Measurements from ENCODE around the gene CLSTN2. TPM values are rescaled to one million over a fixed set of nuclear protein-coding genes. Genes with fewer than 3 reads are reported as not detected.

CLSTN2 gene
- total and polyA plus RNA-seq, 2 of the 13 experiments (the other 11 are each of a cell fraction or from before 2014, with no cell fraction given), result not detected

DNA sequence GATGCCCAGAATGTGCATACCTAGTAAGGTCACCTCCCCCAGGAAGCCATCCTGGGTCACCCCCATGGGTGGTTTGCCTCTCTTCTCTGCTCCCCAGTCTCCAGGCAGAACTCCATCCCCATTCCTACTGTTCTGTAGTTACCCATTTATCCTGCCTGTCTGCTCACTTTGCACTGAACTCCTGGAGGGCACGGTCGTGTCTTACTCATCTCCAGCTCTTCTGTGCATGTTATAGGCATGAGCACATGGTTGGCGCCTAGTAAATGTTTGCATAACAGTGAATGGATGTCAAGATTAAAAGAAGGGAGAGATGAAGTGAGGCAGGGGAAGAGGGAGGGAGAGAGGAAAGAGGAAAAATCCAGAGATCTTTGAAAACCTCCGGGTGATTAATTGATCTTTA, 534.5 kb downstream of the CLSTN2 start (continued):
- TF ChIP-seq, protein P1, sequence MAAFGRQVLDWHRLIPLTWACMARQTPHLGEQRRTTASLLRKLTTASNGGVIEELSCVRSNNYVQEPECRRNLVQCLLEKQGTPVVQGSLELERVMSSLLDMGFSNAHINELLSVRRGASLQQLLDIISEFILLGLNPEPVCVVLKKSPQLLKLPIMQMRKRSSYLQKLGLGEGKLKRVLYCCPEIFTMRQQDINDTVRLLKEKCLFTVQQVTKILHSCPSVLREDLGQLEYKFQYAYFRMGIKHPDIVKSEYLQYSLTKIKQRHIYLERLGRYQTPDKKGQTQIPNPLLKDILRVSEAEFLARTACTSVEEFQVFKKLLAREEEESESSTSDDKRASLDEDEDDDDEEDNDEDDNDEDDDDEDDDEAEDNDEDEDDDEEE (CRISPR knock-in tag; IDR thresholded peaks at IDR 0.05), result no peak
- TF ChIP-seq DPF2 (CRISPR knock-in tag; IDR thresholded peaks at IDR 0.05; ENCODE audit: borderline replicate concordance, low read depth), result no peak
- no peak for TF ChIP-seq SSRP1 (CRISPR knock-in tag; IDR thresholded peaks at IDR 0.05)

DNA sequence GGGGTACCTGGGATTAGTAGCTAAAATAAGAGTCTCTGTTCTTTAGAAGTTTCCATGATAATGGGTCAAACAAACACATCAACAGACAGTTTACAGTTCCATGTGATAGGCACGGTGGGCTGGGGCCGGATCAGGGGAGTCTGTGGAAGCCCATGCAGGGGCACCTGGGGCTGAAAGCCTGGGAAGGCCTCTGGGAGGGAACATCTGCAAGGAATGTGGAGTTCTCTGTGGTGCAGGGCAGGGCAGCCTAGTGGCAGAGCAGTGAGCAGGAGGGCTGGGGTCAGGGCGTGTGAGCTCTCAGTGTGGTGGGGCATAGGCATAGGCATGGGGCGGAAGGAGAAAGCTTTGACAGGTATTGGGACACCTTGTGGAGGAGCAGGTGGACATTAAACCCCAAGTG, 535.2 kb downstream of the CLSTN2 start:
- Histone ChIP-seq H3K79me2 (ENCODE audit: insufficient read depth, low read length) (no peaks in the 10 kb centered on the region), H3K36me3 (replicated peaks in 1 of 2; ENCODE audit: control insufficient read depth in 1 of 2, insufficient read depth in 2 of 2, low read length in 2 of 2) (no peaks in the 10 kb centered on the region), H3K9ac (ENCODE audit: insufficient read depth, low read depth, low read length) (no peak overlapping the region), H3K4me3 (replicated peaks in 1 of 3; ENCODE audit: insufficient read depth in 1 of 3, low read depth in 2 of 3, low read length in 3 of 3) (no peak overlapping the region), H3K4me2 (ENCODE audit: low read depth, low read length) (no peak overlapping the region), H3K4me1 (ENCODE audit: insufficient read depth, low read length) (no peaks in the 10 kb centered on the region), H4K20me1 (ENCODE audit: insufficient read depth, low read length) (no peaks in the 10 kb centered on the region), H3K27ac (ENCODE audit: extremely low read length, insufficient read depth, low read length) (no peak overlapping the region), H3K27me3 (ENCODE audit: control insufficient read depth in 1 of 2, insufficient read depth in 2 of 2, low read length in 2 of 2) (no peaks in the 10 kb centered on the region), H3K9me3 (ENCODE audit: low read length) (no peaks in the 10 kb centered on the region), H2AFZ (ENCODE audit: low read length) (no peak overlapping the region)
- no TSS peak for BruUV-seq (replicated peaks)
- ATAC-seq (no peak), FAIRE-seq (no peak), DNase-seq (ENCODE audit: low spot score) (no peak)
- no peak for TF ChIP-seq HHEX (CRISPR knock-in tag; IDR thresholded peaks at IDR 0.05)
- TF ChIP-seq, protein P2, sequence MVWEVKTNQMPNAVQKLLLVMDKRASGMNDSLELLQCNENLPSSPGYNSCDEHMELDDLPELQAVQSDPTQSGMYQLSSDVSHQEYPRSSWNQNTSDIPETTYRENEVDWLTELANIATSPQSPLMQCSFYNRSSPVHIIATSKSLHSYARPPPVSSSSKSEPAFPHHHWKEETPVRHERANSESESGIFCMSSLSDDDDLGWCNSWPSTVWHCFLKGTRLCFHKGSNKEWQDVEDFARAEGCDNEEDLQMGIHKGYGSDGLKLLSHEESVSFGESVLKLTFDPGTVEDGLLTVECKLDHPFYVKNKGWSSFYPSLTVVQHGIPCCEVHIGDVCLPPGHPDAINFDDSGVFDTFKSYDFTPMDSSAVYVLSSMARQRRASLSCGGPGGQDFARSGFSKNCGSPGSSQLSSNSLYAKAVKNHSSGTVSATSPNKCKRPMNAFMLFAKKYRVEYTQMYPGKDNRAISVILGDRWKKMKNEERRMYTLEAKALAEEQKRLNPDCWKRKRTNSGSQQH (CRISPR knock-in tag; IDR thresholded peaks at IDR 0.05; ENCODE audit: low read depth), result no peak
- TF ChIP-seq ZNF296 (CRISPR knock-in tag; conservative IDR thresholded peaks at IDR 0.05), result no peak
- no peak for TF ChIP-seq ZNF713 (CRISPR knock-in tag; IDR thresholded peaks at IDR 0.05)
- no peak for TF ChIP-seq YY1 (IDR thresholded peaks at IDR 0.05; ENCODE audit: insufficient read depth, insufficient replicate concordance, low read depth, low read length)
- TF ChIP-seq NCOR1 (IDR thresholded peaks at IDR 0.05; ENCODE audit: borderline replicate concordance, low read length), result no peak
- no peak for TF ChIP-seq FIP1L1 (IDR thresholded peaks at IDR 0.05; ENCODE audit: borderline replicate concordance, insufficient read depth, low read depth, low read length)
- no peak for TF ChIP-seq ZNF24 (IDR thresholded peaks at IDR 0.05)
- no peak for TF ChIP-seq KAT2B (IDR thresholded peaks at IDR 0.05; ENCODE audit: borderline replicate concordance, low read depth, low read length)
- no peak for TF ChIP-seq ZNF44 (CRISPR knock-in tag; IDR thresholded peaks at IDR 0.05)
- no peak for TF ChIP-seq ZZZ3 (CRISPR knock-in tag; IDR thresholded peaks at IDR 0.05; ENCODE audit: borderline replicate concordance)
- no peak for TF ChIP-seq ZNF274 (CRISPR knock-in tag; IDR thresholded peaks at IDR 0.05)
- no peak for TF ChIP-seq TAF1 (CRISPR knock-in tag; IDR thresholded peaks at IDR 0.05)
- TF ChIP-seq ZSCAN21 (CRISPR knock-in tag; IDR thresholded peaks at IDR 0.05; ENCODE audit: borderline replicate concordance), result no peak
- intact Hi-C loops (cut with micrococcal nuclease; ENCODE audit: unreplicated experiment), result no loop called here
- POLR2A ChIA-PET, result no interaction called here
- 8% methylated on average over 4 of the region's 4 CpGs for WGBS (ENCODE audit: low lambda C conversion rate)
- in situ Hi-C loops (cut with HindIII; ENCODE audit: extremely low pct_ligation_motif_present, low pct_unique_long_range_greater_than_20kb), result no loop called here
- CTCF ChIA-PET (ENCODE audit: low intra/inter-chr PET ratio, low total read pairs), result no interaction called here
